Liver (tissue), 9 donors: ENCODE data around the gene PFDN2. TPM values are rescaled to one million over a fixed set of nuclear protein-coding genes. Genes with fewer than 3 reads are reported as not detected.

Experiments
- DNase-seq: peaks from one replicate; pipeline ENCODE4 v3.0.0-alpha.2; 2017; ENCODE audit warnings: low spot score
- H3K27ac ChIP-seq, 2 donors: one replicate each; pipeline ENCODE4 v1.7.0; 2013; ENCODE audit warnings: inconsistent platforms in 2 of 2, low read length in 2 of 2, control low read depth in 1 of 2, low read depth in 1 of 2, mild to moderate bottlenecking in 1 of 2
- H3K27me3 ChIP-seq, 4 donors: one replicate each; pipeline versions ENCODE4 v1.6.1 to v1.7.0; 2013; ENCODE audit warnings: low read length in 3 of 4, inconsistent platforms in 1 of 4, mild to moderate bottlenecking in 1 of 4, moderate library complexity in 1 of 4; ENCODE audit not compliant: control insufficient read depth in 4 of 4, insufficient read depth in 4 of 4
- H3K36me3 ChIP-seq, 4 donors: one replicate each; pipeline versions ENCODE4 v1.6.1 to v1.7.0; 2013; ENCODE audit warnings: low read length in 3 of 4, mild to moderate bottlenecking in 3 of 4, low read depth in 1 of 4, moderate library complexity in 1 of 4; ENCODE audit not compliant: control insufficient read depth in 4 of 4, insufficient read depth in 3 of 4
- H3K4me1 ChIP-seq, 4 donors: one replicate each; pipeline versions ENCODE4 v1.6.1 to v1.7.0; 2013; ENCODE audit warnings: low read length in 3 of 4, mild to moderate bottlenecking in 3 of 4, moderate library complexity in 1 of 4; ENCODE audit not compliant: control insufficient read depth in 4 of 4, insufficient read depth in 4 of 4
- H3K4me3 ChIP-seq, 3 donors: one replicate each; pipeline versions ENCODE4 v1.6.1 to v1.7.0; 2013; ENCODE audit warnings: low read length in 3 of 3, control low read depth in 1 of 3, low read depth in 1 of 3, mild to moderate bottlenecking in 1 of 3
- H3K9ac ChIP-seq, 2 donors: one replicate each; pipeline ENCODE4 v1.7.0; 2013; ENCODE audit warnings: low read length in 2 of 2, mild to moderate bottlenecking in 2 of 2, moderate library complexity in 2 of 2, control low read depth in 1 of 2, low read depth in 1 of 2
- H3K9me3 ChIP-seq, 4 donors: one replicate each; pipeline versions ENCODE4 v1.6.1 to v1.7.0; 2013; ENCODE audit warnings: low read length in 3 of 4; ENCODE audit not compliant: control insufficient read depth in 4 of 4
- ATF3 ChIP-seq: IDR thresholded peaks from 2 replicates; pipeline ENCODE4 v1.6.1; 2016; ENCODE audit warnings: antibody characterized with exemption
- EGR1 ChIP-seq, 2 donors: IDR thresholded peaks; 2 replicates each; pipeline ENCODE4 v1.6.1; 2016 to 2018; ENCODE audit warnings: antibody characterized with exemption in 2 of 2, low read depth in 2 of 2
- FOXA1 ChIP-seq: IDR thresholded peaks from 2 replicates; pipeline ENCODE4 v1.6.1; 2016; ENCODE audit warnings: antibody characterized with exemption
- FOXA2 ChIP-seq: IDR thresholded peaks from 2 replicates; pipeline ENCODE4 v1.6.1; 2016; ENCODE audit warnings: antibody characterized with exemption
- GABPA ChIP-seq, 2 donors: IDR thresholded peaks in 1 of 2; conservative IDR thresholded peaks in 1 of 2; 2 replicates each; pipeline ENCODE4 v1.6.1; 2016; ENCODE audit warnings: antibody characterized with exemption in 2 of 2, mild to moderate bottlenecking in 1 of 2, moderate library complexity in 1 of 2
- HNF4A ChIP-seq, 2 donors: conservative IDR thresholded peaks; 2 replicates each; pipeline ENCODE4 v1.6.1; 2016; ENCODE audit warnings: antibody characterized with exemption in 2 of 2, mild to moderate bottlenecking in 2 of 2
- HNF4G ChIP-seq: IDR thresholded peaks from 2 replicates; pipeline ENCODE4 v1.6.1; 2016; ENCODE audit warnings: antibody characterized with exemption
- JUND ChIP-seq, 2 donors: IDR thresholded peaks; 2 replicates each; pipeline ENCODE4 v1.6.1; 2016; ENCODE audit warnings: antibody characterized with exemption in 2 of 2
- NR2F2 ChIP-seq: IDR thresholded peaks from 2 replicates; pipeline ENCODE4 v1.6.1; 2016; ENCODE audit warnings: antibody characterized with exemption
- RAD21 ChIP-seq, 2 donors: IDR thresholded peaks; 2 replicates each; pipeline ENCODE4 v1.6.1; 2016; ENCODE audit warnings: antibody characterized with exemption in 2 of 2, mild to moderate bottlenecking in 2 of 2
- RXRA ChIP-seq, 2 donors: IDR thresholded peaks; 2 replicates each; pipeline ENCODE4 v1.6.1; 2017 to 2018; ENCODE audit warnings: antibody characterized with exemption in 2 of 2, mild to moderate bottlenecking in 1 of 2
- SP1 ChIP-seq: IDR thresholded peaks from 2 replicates; pipeline ENCODE4 v1.6.1; 2018; ENCODE audit warnings: antibody characterized with exemption, mild to moderate bottlenecking
- TAF1 ChIP-seq: conservative IDR thresholded peaks from 2 replicates; pipeline ENCODE4 v1.6.1; 2016; ENCODE audit warnings: antibody characterized with exemption, mild to moderate bottlenecking
- YY1 ChIP-seq: IDR thresholded peaks from 2 replicates; pipeline ENCODE4 v1.6.1; 2016; ENCODE audit warnings: antibody characterized with exemption, mild to moderate bottlenecking
- ZBTB33 ChIP-seq: IDR thresholded peaks from 2 replicates; pipeline ENCODE4 v1.6.1; 2016; ENCODE audit warnings: antibody characterized with exemption
- WGBS: extraction: QIAGEN DNeasy Blood & Tissue Kit; methylation state at CpG from one replicate; pipeline ENCODE4 v1.1.7; 2013; 5-methylcytosine and 5-hydroxymethylcytosine counted together
- polyA plus RNA-seq, 2 donors: library from polyadenylated mRNA; stranded (reverse) in 1 of 2; unstranded in 1 of 2; fragments of 200-250 nt in 1 of 2; fragments of >200 nt in 1 of 2; fragmentation: Nextera tagmentation in 1 of 2; extraction: Ambion mirVana in 1 of 2; gene quantifications; one replicate each; pipeline versions ENCODE4 v1.2.1 to v1.2.3, GENCODE V29; 2013 to 2015
- total RNA-seq, 2 donors: library from RNA; depleted of rRNA; stranded (reverse); fragments of >200 nt; gene quantifications; one replicate each; pipeline ENCODE4 v1.2.3, GENCODE V29; 2014
- TF ChIP-seq, protein P1 (sequence below): IDR thresholded peaks from 2 replicates; pipeline ENCODE4 v1.6.1; 2016; ENCODE audit warnings: antibody characterized with exemption, mild to moderate bottlenecking
- TF ChIP-seq, protein P2 (sequence below): fragments of 150-350 bp; IDR thresholded peaks from 2 replicates; pipeline ENCODE4 v1.5.1; 2017; ENCODE audit warnings: improper control_type of control experiment, low read depth, low read length; ENCODE audit not compliant: missing input control
- TF ChIP-seq, protein P3 (sequence below): IDR thresholded peaks from 2 replicates; pipeline ENCODE4 v1.6.1; 2016; ENCODE audit warnings: antibody characterized with exemption
- donor health status: healthy.
- donor health status: healthy.
- donor health status: healthy.
- donor health status: healthy.
- donor health status: healthy.

Gene PFDN2
- total and polyA plus RNA-seq, 4 donors, result 12.4 to 61.9 (median 34.0) TPM

DNA sequence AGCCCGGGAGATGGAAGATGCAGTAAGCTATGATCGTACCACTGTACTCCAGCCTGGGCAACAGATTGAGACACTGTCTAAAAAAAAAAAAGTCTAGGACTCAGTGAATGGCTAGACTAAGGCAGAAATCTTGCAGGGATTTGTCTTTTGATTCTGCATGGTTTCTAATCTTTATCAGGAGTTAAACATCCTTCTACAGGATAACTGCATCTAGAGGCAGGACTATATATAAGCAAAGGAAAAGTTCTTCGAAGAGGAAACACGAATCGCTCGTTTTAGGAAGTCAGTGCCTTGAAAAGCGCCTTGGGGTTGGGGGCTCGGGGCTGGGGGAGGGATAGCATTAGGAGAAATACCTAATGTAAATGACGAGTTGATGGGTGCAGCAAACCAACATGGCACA is 35.3 kb upstream of the PFDN2 start:
- WGBS, result 23% methylated on average over 9 of the region's 9 CpGs
- Histone ChIP-seq H3K27ac (no peak overlapping the region), H3K27me3 (no peaks in the 10 kb centered on the region), H3K9me3 (no peaks in the 10 kb centered on the region), H3K4me1 (peaks cover 0 to 11% (median 1%) of the 10 kb centered on the region in 4 donors), H3K9ac (peak overlapping the region in 1 of 2 donors; percentile 99), H3K36me3 (peaks cover 0 to 6% (median 2%) of the 10 kb centered on the region in 4 donors), H3K4me3 (peak overlapping the region; percentile 57 to 99 (median 99))
- no peak for TF ChIP-seq YY1
- TF ChIP-seq FOXA1, result no peak
- no peak for TF ChIP-seq TAF1
- TF ChIP-seq, protein P1, sequence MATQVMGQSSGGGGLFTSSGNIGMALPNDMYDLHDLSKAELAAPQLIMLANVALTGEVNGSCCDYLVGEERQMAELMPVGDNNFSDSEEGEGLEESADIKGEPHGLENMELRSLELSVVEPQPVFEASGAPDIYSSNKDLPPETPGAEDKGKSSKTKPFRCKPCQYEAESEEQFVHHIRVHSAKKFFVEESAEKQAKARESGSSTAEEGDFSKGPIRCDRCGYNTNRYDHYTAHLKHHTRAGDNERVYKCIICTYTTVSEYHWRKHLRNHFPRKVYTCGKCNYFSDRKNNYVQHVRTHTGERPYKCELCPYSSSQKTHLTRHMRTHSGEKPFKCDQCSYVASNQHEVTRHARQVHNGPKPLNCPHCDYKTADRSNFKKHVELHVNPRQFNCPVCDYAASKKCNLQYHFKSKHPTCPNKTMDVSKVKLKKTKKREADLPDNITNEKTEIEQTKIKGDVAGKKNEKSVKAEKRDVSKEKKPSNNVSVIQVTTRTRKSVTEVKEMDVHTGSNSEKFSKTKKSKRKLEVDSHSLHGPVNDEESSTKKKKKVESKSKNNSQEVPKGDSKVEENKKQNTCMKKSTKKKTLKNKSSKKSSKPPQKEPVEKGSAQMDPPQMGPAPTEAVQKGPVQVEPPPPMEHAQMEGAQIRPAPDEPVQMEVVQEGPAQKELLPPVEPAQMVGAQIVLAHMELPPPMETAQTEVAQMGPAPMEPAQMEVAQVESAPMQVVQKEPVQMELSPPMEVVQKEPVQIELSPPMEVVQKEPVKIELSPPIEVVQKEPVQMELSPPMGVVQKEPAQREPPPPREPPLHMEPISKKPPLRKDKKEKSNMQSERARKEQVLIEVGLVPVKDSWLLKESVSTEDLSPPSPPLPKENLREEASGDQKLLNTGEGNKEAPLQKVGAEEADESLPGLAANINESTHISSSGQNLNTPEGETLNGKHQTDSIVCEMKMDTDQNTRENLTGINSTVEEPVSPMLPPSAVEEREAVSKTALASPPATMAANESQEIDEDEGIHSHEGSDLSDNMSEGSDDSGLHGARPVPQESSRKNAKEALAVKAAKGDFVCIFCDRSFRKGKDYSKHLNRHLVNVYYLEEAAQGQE, result no peak
- TF ChIP-seq, protein P2, sequence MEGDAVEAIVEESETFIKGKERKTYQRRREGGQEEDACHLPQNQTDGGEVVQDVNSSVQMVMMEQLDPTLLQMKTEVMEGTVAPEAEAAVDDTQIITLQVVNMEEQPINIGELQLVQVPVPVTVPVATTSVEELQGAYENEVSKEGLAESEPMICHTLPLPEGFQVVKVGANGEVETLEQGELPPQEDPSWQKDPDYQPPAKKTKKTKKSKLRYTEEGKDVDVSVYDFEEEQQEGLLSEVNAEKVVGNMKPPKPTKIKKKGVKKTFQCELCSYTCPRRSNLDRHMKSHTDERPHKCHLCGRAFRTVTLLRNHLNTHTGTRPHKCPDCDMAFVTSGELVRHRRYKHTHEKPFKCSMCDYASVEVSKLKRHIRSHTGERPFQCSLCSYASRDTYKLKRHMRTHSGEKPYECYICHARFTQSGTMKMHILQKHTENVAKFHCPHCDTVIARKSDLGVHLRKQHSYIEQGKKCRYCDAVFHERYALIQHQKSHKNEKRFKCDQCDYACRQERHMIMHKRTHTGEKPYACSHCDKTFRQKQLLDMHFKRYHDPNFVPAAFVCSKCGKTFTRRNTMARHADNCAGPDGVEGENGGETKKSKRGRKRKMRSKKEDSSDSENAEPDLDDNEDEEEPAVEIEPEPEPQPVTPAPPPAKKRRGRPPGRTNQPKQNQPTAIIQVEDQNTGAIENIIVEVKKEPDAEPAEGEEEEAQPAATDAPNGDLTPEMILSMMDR, result no peak
- TF ChIP-seq JUND (IDR thresholded peaks at IDR 0.05), result no peak
- TF ChIP-seq ZBTB33, result no peak
- TF ChIP-seq ATF3, result no peak
- TF ChIP-seq HNF4G, result no peak
- no peak for TF ChIP-seq HNF4A (conservative IDR thresholded peaks at IDR 0.05)
- no peak for TF ChIP-seq RAD21 (IDR thresholded peaks at IDR 0.05)
- TF ChIP-seq FOXA2, result no peak
- no peak for TF ChIP-seq NR2F2
- TF ChIP-seq GABPA (IDR thresholded peaks at IDR 0.05 in 1 of 2, conservative IDR thresholded peaks at IDR 0.05 in 1 of 2), result no peak
- TF ChIP-seq SP1, result no peak
- TF ChIP-seq EGR1 (IDR thresholded peaks at IDR 0.05; ENCODE audit: low read depth in 2 of 2), result no peak
- TF ChIP-seq, protein P3, sequence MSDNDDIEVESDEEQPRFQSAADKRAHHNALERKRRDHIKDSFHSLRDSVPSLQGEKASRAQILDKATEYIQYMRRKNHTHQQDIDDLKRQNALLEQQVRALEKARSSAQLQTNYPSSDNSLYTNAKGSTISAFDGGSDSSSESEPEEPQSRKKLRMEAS, result no peak
- no peak for TF ChIP-seq RXRA (IDR thresholded peaks at IDR 0.05)
- DNase-seq, result no peak
